HepG2 (cell line): ENCODE measurements around the gene RCCD1. TPM values are rescaled to one million over a fixed set of nuclear protein-coding genes. Genes with fewer than 3 reads are reported as not detected.

Experiments
- CBX2 ChIP-seq, 2 experiments: fragments of 200-600 bp in 1 of 2; sonication (generic); formaldehyde crosslinking in 1 of 2; IDR thresholded peaks; 2 replicates each; pipeline versions ENCODE4 v1.7.0 to v1.8.1; 2018 to 2022; ENCODE audit warnings: low read depth in 2 of 2, low read length in 1 of 2, mild to moderate bottlenecking in 1 of 2, missing genetic modification reagents in 1 of 2
- IRF2 ChIP-seq: IDR thresholded peaks from 2 replicates; pipeline ENCODE4 v1.6.1; 2018; ENCODE audit warnings: missing genetic modification reagents, missing compliant biosample characterization
- RFXAP ChIP-seq: sonication (generic); formaldehyde crosslinking; IDR thresholded peaks from 2 replicates; pipeline ENCODE4 v1.4.0; 2020; ENCODE audit warnings: missing genetic modification reagents, borderline replicate concordance
- ZBTB1 ChIP-seq: sonication (generic); formaldehyde crosslinking; IDR thresholded peaks from 2 replicates; pipeline ENCODE4 v1.4.0; 2020; ENCODE audit warnings: missing genetic modification reagents, borderline replicate concordance
- ZBTB20 ChIP-seq: sonication (generic); formaldehyde crosslinking; IDR thresholded peaks from 2 replicates; pipeline ENCODE4 v1.8.1; 2023; ENCODE audit warnings: missing genetic modification reagents, low read depth, mild to moderate bottlenecking, borderline replicate concordance
- ZBTB8A ChIP-seq: sonication (generic); formaldehyde crosslinking; IDR thresholded peaks from 2 replicates; pipeline ENCODE4 v1.4.0; 2020; ENCODE audit warnings: mild to moderate bottlenecking, low read depth, missing genetic modification reagents, borderline replicate concordance
- ZNF260 ChIP-seq: sonication (generic); formaldehyde crosslinking; IDR thresholded peaks from 2 replicates; pipeline ENCODE4 v1.4.0; 2020; ENCODE audit warnings: missing genetic modification reagents, low read depth, mild to moderate bottlenecking, borderline replicate concordance
- ZNF460 ChIP-seq: sonication (generic); formaldehyde crosslinking; IDR thresholded peaks from 2 replicates; pipeline ENCODE4 v1.5.1; 2020; ENCODE audit warnings: missing genetic modification reagents, mild to moderate bottlenecking, borderline replicate concordance
- ZNF543 ChIP-seq: sonication (generic); formaldehyde crosslinking; IDR thresholded peaks from 2 replicates; pipeline ENCODE4 v1.4.0; 2020; ENCODE audit warnings: mild to moderate bottlenecking, missing genetic modification reagents
- ZNF605 ChIP-seq: sonication (generic); formaldehyde crosslinking; IDR thresholded peaks from 2 replicates; pipeline ENCODE4 v1.8.0; 2022; ENCODE audit warnings: mild to moderate bottlenecking, missing genetic modification reagents
- ZNF615 ChIP-seq: sonication (generic); formaldehyde crosslinking; IDR thresholded peaks from 2 replicates; pipeline ENCODE4 v1.5.0; 2020; ENCODE audit warnings: mild to moderate bottlenecking, missing genetic modification reagents, borderline replicate concordance
- ZNF703 ChIP-seq: sonication (generic); formaldehyde crosslinking; IDR thresholded peaks from 2 replicates; pipeline ENCODE4 v1.5.1; 2020; ENCODE audit warnings: missing genetic modification reagents, mild to moderate bottlenecking, moderate library complexity, borderline replicate concordance
- ZNF816 ChIP-seq: sonication (generic); formaldehyde crosslinking; IDR thresholded peaks from 2 replicates; pipeline ENCODE4 v1.8.0; 2022; ENCODE audit warnings: missing genetic modification reagents, mild to moderate bottlenecking, borderline replicate concordance
- polyA plus RNA-seq, 8 experiments: library from polyadenylated mRNA; depleted of rRNA in 3 of 8; stranded (reverse) in 7 of 8; unstranded in 1 of 8; fragments of >200 nt; fragmentation: Illumina TruSeq in 4 of 8; extraction: Trizol in 4 of 8; gene quantifications; 2 replicates each; pipeline versions ENCODE4 v1.2.1 to v1.2.3, GENCODE V29; 2011 to 2016; ENCODE audit warnings: low read depth in 4 of 8, missing spikeins in 1 of 8, mixed read lengths in 1 of 8; ENCODE audit not compliant: insufficient read depth in 1 of 8
- total RNA-seq, 5 experiments: library from RNA; depleted of rRNA; stranded (reverse); fragments of >200 nt; fragmentation: Illumina TruSeq; extraction: Trizol; gene quantifications; 2 replicates each; pipeline ENCODE4 v1.2.3, GENCODE V29; 2016; ENCODE audit warnings: low read depth in 1 of 5
- TF ChIP-seq, protein P1 (sequence below): sonication (generic); formaldehyde crosslinking; IDR thresholded peaks from 2 replicates; pipeline ENCODE4 v1.5.0; 2020; ENCODE audit warnings: mild to moderate bottlenecking, missing genetic modification reagents
- TF ChIP-seq, protein P2 (sequence below): sonication (generic); formaldehyde crosslinking; conservative IDR thresholded peaks from 2 replicates; pipeline ENCODE4 v1.4.0; 2020; ENCODE audit warnings: missing genetic modification reagents
- TF ChIP-seq, protein P3 (sequence below): sonication (generic); formaldehyde crosslinking; IDR thresholded peaks from 2 replicates; pipeline ENCODE4 v1.5.0; 2020; ENCODE audit warnings: mild to moderate bottlenecking, missing genetic modification reagents
- TF ChIP-seq, protein P4 (sequence below): IDR thresholded peaks from 2 replicates; pipeline ENCODE4 v1.6.1; 2016; ENCODE audit warnings: low read depth, borderline replicate concordance

The RCCD1 gene
- total and polyA plus RNA-seq, 2 of the 13 experiments (the other 11 are each of a cell fraction or from before 2014, with no cell fraction given) = 14.1 to 15.1 TPM

DNA sequence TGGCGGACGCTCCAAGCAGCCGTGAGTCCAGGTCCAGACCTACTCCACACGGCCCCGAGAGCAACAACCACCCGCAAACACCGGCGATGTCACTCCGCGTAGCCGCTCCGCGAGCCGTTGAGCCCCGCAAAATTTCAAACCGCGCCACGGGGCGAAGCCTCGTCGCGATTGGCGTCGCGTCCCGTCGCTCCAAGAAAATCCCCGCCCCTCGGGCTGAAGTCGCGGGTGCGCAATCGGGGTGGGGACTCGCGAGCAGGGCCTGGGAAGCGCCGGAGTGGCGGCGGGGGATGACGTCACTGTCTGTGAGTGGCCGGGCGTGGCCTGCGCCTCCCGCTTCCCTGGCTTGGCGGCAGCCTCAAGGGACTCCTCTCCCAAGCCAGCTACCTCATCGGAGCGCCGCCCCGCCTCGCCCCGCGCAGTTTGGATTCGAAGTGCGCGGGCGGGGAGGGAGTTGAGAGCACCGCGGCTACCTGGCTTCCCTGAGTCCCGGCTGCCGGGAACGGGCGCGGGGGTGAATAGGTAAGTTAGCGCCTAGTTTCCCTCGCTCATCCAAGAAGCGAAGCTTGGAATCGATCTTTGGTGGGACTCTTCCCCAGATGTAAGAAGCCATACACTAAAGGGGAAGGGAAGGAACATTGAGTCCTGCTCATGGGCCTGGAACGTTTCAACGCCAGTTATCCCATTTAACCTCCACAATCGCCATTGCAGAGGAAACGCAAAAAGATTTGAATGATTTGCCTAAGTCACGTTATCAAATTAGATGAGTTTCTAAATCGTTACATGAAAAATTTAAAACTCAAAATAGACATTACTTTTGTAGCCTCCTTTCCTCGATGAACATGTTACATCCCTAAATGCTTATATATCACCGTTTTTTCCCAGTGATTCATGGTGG is 40.0 kb downstream of the RCCD1 start, which contains the start of gene PRC1 (continued):
- TF ChIP-seq ZBTB1 (peak; percentile 93; the same call in 1 of the 2 replicates), ZNF703 (CRISPR knock-in tag) (no peak), ZNF605 (CRISPR knock-in tag) (peak; percentile 60; the same call in 1 of the 2 replicates), ZNF816 (CRISPR knock-in tag) (no peak), CBX2 (IDR thresholded peaks at IDR 0.05; ENCODE audit: low read depth, low read length) (no peak), CBX2 (CRISPR knock-in tag; IDR thresholded peaks at IDR 0.05; ENCODE audit: low read depth) (no peak), ZNF260 (no peak), ZNF460 (CRISPR knock-in tag) (no peak), ZBTB8A (CRISPR knock-in tag) (no peak), ZNF543 (CRISPR knock-in tag) (peak; percentile 93), RFXAP (CRISPR knock-in tag) (peak; percentile 75; the same call in 1 of the 2 replicates), IRF2 (0 out of 2 replicates have a peak, but pooled peaks have one; percentile 46), ZNF615 (CRISPR knock-in tag) (no peak), ZBTB20 (CRISPR knock-in tag) (no peak)
- TF ChIP-seq, protein P1, sequence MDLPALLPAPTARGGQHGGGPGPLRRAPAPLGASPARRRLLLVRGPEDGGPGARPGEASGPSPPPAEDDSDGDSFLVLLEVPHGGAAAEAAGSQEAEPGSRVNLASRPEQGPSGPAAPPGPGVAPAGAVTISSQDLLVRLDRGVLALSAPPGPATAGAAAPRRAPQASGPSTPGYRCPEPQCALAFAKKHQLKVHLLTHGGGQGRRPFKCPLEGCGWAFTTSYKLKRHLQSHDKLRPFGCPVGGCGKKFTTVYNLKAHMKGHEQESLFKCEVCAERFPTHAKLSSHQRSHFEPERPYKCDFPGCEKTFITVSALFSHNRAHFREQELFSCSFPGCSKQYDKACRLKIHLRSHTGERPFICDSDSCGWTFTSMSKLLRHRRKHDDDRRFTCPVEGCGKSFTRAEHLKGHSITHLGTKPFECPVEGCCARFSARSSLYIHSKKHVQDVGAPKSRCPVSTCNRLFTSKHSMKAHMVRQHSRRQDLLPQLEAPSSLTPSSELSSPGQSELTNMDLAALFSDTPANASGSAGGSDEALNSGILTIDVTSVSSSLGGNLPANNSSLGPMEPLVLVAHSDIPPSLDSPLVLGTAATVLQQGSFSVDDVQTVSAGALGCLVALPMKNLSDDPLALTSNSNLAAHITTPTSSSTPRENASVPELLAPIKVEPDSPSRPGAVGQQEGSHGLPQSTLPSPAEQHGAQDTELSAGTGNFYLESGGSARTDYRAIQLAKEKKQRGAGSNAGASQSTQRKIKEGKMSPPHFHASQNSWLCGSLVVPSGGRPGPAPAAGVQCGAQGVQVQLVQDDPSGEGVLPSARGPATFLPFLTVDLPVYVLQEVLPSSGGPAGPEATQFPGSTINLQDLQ = no peak; the same call in 1 of the 2 replicates
- TF ChIP-seq, protein P2, sequence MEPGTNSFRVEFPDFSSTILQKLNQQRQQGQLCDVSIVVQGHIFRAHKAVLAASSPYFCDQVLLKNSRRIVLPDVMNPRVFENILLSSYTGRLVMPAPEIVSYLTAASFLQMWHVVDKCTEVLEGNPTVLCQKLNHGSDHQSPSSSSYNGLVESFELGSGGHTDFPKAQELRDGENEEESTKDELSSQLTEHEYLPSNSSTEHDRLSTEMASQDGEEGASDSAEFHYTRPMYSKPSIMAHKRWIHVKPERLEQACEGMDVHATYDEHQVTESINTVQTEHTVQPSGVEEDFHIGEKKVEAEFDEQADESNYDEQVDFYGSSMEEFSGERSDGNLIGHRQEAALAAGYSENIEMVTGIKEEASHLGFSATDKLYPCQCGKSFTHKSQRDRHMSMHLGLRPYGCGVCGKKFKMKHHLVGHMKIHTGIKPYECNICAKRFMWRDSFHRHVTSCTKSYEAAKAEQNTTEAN (CRISPR knock-in tag) = 0 out of 2 replicates have a peak, but pooled peaks have one; percentile 52
- TF ChIP-seq, protein P3, sequence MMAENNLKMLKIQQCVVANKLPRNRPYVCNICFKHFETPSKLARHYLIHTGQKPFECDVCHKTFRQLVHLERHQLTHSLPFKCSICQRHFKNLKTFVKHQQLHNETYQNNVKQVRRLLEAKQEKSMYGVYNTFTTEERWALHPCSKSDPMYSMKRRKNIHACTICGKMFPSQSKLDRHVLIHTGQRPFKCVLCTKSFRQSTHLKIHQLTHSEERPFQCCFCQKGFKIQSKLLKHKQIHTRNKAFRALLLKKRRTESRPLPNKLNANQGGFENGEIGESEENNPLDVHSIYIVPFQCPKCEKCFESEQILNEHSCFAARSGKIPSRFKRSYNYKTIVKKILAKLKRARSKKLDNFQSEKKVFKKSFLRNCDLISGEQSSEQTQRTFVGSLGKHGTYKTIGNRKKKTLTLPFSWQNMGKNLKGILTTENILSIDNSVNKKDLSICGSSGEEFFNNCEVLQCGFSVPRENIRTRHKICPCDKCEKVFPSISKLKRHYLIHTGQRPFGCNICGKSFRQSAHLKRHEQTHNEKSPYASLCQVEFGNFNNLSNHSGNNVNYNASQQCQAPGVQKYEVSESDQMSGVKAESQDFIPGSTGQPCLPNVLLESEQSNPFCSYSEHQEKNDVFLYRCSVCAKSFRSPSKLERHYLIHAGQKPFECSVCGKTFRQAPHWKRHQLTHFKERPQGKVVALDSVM (CRISPR knock-in tag) = no peak
- TF ChIP-seq, protein P4, sequence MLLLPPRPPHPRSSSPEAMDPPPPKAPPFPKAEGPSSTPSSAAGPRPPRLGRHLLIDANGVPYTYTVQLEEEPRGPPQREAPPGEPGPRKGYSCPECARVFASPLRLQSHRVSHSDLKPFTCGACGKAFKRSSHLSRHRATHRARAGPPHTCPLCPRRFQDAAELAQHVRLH (CRISPR knock-in tag) = peak; percentile 67; the same call in 1 of the 2 replicates
